Lung (tissue), 12 donors: ENCODE data around the gene PBX3. TPM values are rescaled to one million over a fixed set of nuclear protein-coding genes. Genes with fewer than 3 reads are reported as not detected.

ENCODE experiments used
- ATAC-seq: fragments of 200-7000 bp; cut with Tn5 transposase; one replicate; pipeline ENCODE4 v1.9.1; 2020; ENCODE audit warnings: moderate number of reproducible peaks; ENCODE audit not compliant: insufficient read depth, low FRiP score
- DNase-seq, 3 donors: peaks; one replicate each; pipeline ENCODE4 v3.0.0-alpha.2; 2013 to 2017
- H3K27ac ChIP-seq, 2 donors: one replicate each; pipeline ENCODE4 v1.5.1; 2013; ENCODE audit warnings: mild to moderate bottlenecking in 2 of 2, moderate library complexity in 2 of 2, control low read depth in 1 of 2, inconsistent platforms in 1 of 2, low read depth in 1 of 2, low read length in 1 of 2
- H3K27me3 ChIP-seq, 3 donors: one replicate each; pipeline ENCODE4 v1.5.1; 2013; ENCODE audit warnings: low read length in 2 of 3; ENCODE audit not compliant: control insufficient read depth in 3 of 3, insufficient read depth in 3 of 3
- H3K36me3 ChIP-seq, 4 donors: one replicate each; pipeline ENCODE4 v1.5.1; 2013; ENCODE audit warnings: low read length in 4 of 4, mild to moderate bottlenecking in 1 of 4, moderate library complexity in 1 of 4; ENCODE audit not compliant: control insufficient read depth in 4 of 4, insufficient read depth in 4 of 4
- H3K4me1 ChIP-seq, 5 donors: one replicate each; pipeline ENCODE4 v1.5.1; 2013; ENCODE audit warnings: low read length in 5 of 5, mild to moderate bottlenecking in 2 of 5, moderate library complexity in 1 of 5; ENCODE audit not compliant: control insufficient read depth in 5 of 5, insufficient read depth in 5 of 5
- H3K4me3 ChIP-seq: one replicate; pipeline ENCODE4 v1.5.1; 2013; ENCODE audit warnings: mild to moderate bottlenecking, control low read depth, moderate library complexity
- H3K9ac ChIP-seq, 2 donors: one replicate each; pipeline ENCODE4 v1.5.1; 2013; ENCODE audit warnings: low read length in 2 of 2, control low read depth in 1 of 2; ENCODE audit not compliant: insufficient read depth in 1 of 2
- H3K9me3 ChIP-seq, 4 donors: one replicate each; pipeline ENCODE4 v1.5.1; 2013; ENCODE audit warnings: low read length in 3 of 4, mild to moderate bottlenecking in 1 of 4, moderate library complexity in 1 of 4; ENCODE audit not compliant: control insufficient read depth in 4 of 4, insufficient read depth in 3 of 4
- CTCF ChIP-seq: IDR thresholded peaks from 2 replicates; pipeline ENCODE4 v1.5.1; 2012; ENCODE audit warnings: mild to moderate bottlenecking; ENCODE audit errors: control extremely low read depth, extremely low read depth
- WGBS, 2 donors: extraction: QIAGEN DNeasy Blood & Tissue Kit; methylation state at CpG; one replicate each; pipeline ENCODE4 v1.1.7; 2013; 5-methylcytosine and 5-hydroxymethylcytosine counted together
- polyA plus RNA-seq, 2 donors: library from polyadenylated mRNA; stranded (reverse); fragments of 200-250 nt; gene quantifications; one replicate each; pipeline ENCODE4 v1.2.1, GENCODE V29; 2013
- total RNA-seq, 2 donors: library from RNA; depleted of rRNA in 1 of 2; stranded (reverse); fragments of >200 nt in 1 of 2; gene quantifications; one replicate each; pipeline ENCODE4 v1.2.1, GENCODE V29; 2014 to 2021
- donor health status: control.
- donor health status: control.
- donor health status: Bipolar disorder and iron deficiency.
- donor health status: healthy.
- donor health status: DM: yes; HTN: yes; CAD: no.

PBX3 gene
- total and polyA plus RNA-seq, 4 donors: 8.6 to 60.4 (median 26.4) TPM

GRCh38 chr9:125989524-125990180, 242.5 kb downstream of the PBX3 start:
- ATAC-seq: no peak
- WGBS, 2 donors: 91 to 94% methylated on average over 12 of the region's 12 CpGs
- H3K9ac ChIP-seq: no peak overlapping the region

GRCh38 chr9:125990186-125990792, 243.1 kb downstream of the PBX3 start:
- DNase-seq (peak in 1 of 3 donors; percentile 12), ATAC-seq (no peak)
- no peak overlapping the region for H3K27ac ChIP-seq
- no peaks in the 10 kb centered on the region for H3K36me3 ChIP-seq
- H3K9me3 ChIP-seq: no peaks in the 10 kb centered on the region
- H3K4me3 ChIP-seq: no peak overlapping the region
- H3K9ac ChIP-seq: no peak overlapping the region
- no peaks in the 10 kb centered on the region for H3K27me3 ChIP-seq
- H3K4me1 ChIP-seq: no peaks in the 10 kb centered on the region
- WGBS, 2 donors: 94% methylated on average over 16 of the region's 16 CpGs
- TF ChIP-seq CTCF: no peak

More at GRCh38 chr9:125989524-125990180, 242.5 kb downstream of the PBX3 start:
- H3K4me1 ChIP-seq: no peaks in the 10 kb centered on the region
- no peaks in the 10 kb centered on the region for H3K9me3 ChIP-seq
- H3K36me3 ChIP-seq: no peaks in the 10 kb centered on the region
- H3K4me3 ChIP-seq: no peak overlapping the region
- no peak overlapping the region for H3K27ac ChIP-seq
- no peaks in the 10 kb centered on the region for H3K27me3 ChIP-seq
- peak in 1 of 3 donors; percentile 7 for DNase-seq
- TF ChIP-seq CTCF: no peak

GRCh38 chr9:125990793-125991220, 243.6 kb downstream of the PBX3 start:
- no peak overlapping the region for H3K4me3 ChIP-seq
- H3K27ac ChIP-seq: no peak overlapping the region
- H3K4me1 ChIP-seq: no peaks in the 10 kb centered on the region
- 65 to 78% methylated on average over 12 of the region's 12 CpGs for WGBS, 2 donors
- no peaks in the 10 kb centered on the region for H3K36me3 ChIP-seq
- DNase-seq (peak; percentile 65 to 71 (median 68)), ATAC-seq (no peak)
- no peaks in the 10 kb centered on the region for H3K27me3 ChIP-seq
- no peak overlapping the region for H3K9ac ChIP-seq
- H3K9me3 ChIP-seq: no peaks in the 10 kb centered on the region
- no peak for TF ChIP-seq CTCF
